ENCODE results near the gene SHISA9. TPM values are rescaled to one million over a fixed set of nuclear protein-coding genes. Genes with fewer than 3 reads are reported as not detected.

Gene SHISA9
- total RNA-seq, 1 donor from 2014 or later, result not detected

- intact Hi-C loops (cut with DNase I), result no loop called here
- Histone ChIP-seq H3K4me3 (no peak overlapping the region), H3K27ac (no peak overlapping the region), H3K9me3 (no peaks in the 10 kb centered on the region), H3K36me3 (no peaks in the 10 kb centered on the region), H3K27me3 (ENCODE audit: low read depth) (no peaks in the 10 kb centered on the region), H3K4me1 (no peaks in the 10 kb centered on the region)
- DNase-seq, result no peak
- no peak for TF ChIP-seq CTCF (IDR thresholded peaks at IDR 0.05)
- no peak for ATAC-seq
Measured at GRCh38 chr16:12885742-12886141, 15.7 kb upstream of the SHISA9 start.

GRCh38 chr16:12891836-12892235 is 9.6 kb upstream of the SHISA9 start:
- Histone ChIP-seq H3K4me3 (no peak overlapping the region), H3K36me3 (no peaks in the 10 kb centered on the region), H3K9me3 (no peaks in the 10 kb centered on the region), H3K27ac (no peak overlapping the region), H3K4me1 (no peaks in the 10 kb centered on the region), H3K27me3 (ENCODE audit: low read depth) (peaks cover 4% of the 10 kb centered on the region)
- DNase-seq (no peak), ATAC-seq (no peak)
- TF ChIP-seq CTCF (IDR thresholded peaks at IDR 0.05), result no peak
- intact Hi-C loops (cut with DNase I), result no loop called here

- H3K9me3 ChIP-seq, result no peaks in the 10 kb centered on the region
- DNase-seq (no peak), ATAC-seq (no peak)
- H3K36me3 ChIP-seq, result no peaks in the 10 kb centered on the region
- intact Hi-C loops (cut with DNase I), result no loop called here
- no peaks in the 10 kb centered on the region for H3K4me1 ChIP-seq
- peaks cover 4% of the 10 kb centered on the region for H3K27me3 ChIP-seq (ENCODE audit: low read depth)
- H3K27ac ChIP-seq, result no peak overlapping the region
- no peak for TF ChIP-seq CTCF (IDR thresholded peaks at IDR 0.05)
- no peak overlapping the region for H3K4me3 ChIP-seq
Measured at GRCh38 chr16:12893050-12893750, 8.2 kb upstream of the SHISA9 start.

GRCh38 chr16:12896562-12896961 is 4.8 kb upstream of the SHISA9 start:
- ATAC-seq (no peak), DNase-seq (no peak)
- no peaks in the 10 kb centered on the region for H3K9me3 ChIP-seq
- H3K27me3 ChIP-seq (ENCODE audit: low read depth), result peaks cover 29% of the 10 kb centered on the region
- no peaks in the 10 kb centered on the region for H3K36me3 ChIP-seq
- H3K4me3 ChIP-seq, result no peak overlapping the region
- intact Hi-C loops (cut with DNase I), result no loop called here
- no peak overlapping the region for H3K27ac ChIP-seq
- no peaks in the 10 kb centered on the region for H3K4me1 ChIP-seq
- no peak for TF ChIP-seq CTCF (IDR thresholded peaks at IDR 0.05)

GRCh38 chr16:12898551-12898950 is 2.8 kb upstream of the SHISA9 start:
- ATAC-seq (no peak), DNase-seq (no peak)
- Histone ChIP-seq H3K4me1 (no peaks in the 10 kb centered on the region), H3K27me3 (ENCODE audit: low read depth) (peaks cover 47% of the 10 kb centered on the region), H3K9me3 (no peaks in the 10 kb centered on the region), H3K36me3 (no peaks in the 10 kb centered on the region), H3K4me3 (no peak overlapping the region), H3K27ac (no peak overlapping the region)
- TF ChIP-seq CTCF (IDR thresholded peaks at IDR 0.05), result no peak
- intact Hi-C loops (cut with DNase I), result no loop called here
